ENCODE results near the gene SCN5A. TPM values are rescaled to one million over a fixed set of nuclear protein-coding genes. Genes with fewer than 3 reads are reported as not detected.
A peak's percentile ranks its signal among the peaks of the same experiment; 100 is the strongest.

The SCN5A gene
- total RNA-seq, 1 donor from 2014 or later: 239 TPM

GRCh38 chr3:38626171-38626570, 23.3 kb downstream of the SCN5A start:
- Histone ChIP-seq H3K27me3 (ENCODE audit: low read depth) (no peaks in the 10 kb centered on the region), H3K9me3 (replicated peaks) (no peaks in the 10 kb centered on the region), H3K4me1 (peaks cover 9% of the 10 kb centered on the region), H3K36me3 (peaks cover 45% of the 10 kb centered on the region), H3K4me3 (no peak overlapping the region), H3K27ac (replicated peaks) (no peak overlapping the region)
- intact Hi-C loops (cut with micrococcal nuclease): no loop called here
- TF ChIP-seq, protein P1, sequence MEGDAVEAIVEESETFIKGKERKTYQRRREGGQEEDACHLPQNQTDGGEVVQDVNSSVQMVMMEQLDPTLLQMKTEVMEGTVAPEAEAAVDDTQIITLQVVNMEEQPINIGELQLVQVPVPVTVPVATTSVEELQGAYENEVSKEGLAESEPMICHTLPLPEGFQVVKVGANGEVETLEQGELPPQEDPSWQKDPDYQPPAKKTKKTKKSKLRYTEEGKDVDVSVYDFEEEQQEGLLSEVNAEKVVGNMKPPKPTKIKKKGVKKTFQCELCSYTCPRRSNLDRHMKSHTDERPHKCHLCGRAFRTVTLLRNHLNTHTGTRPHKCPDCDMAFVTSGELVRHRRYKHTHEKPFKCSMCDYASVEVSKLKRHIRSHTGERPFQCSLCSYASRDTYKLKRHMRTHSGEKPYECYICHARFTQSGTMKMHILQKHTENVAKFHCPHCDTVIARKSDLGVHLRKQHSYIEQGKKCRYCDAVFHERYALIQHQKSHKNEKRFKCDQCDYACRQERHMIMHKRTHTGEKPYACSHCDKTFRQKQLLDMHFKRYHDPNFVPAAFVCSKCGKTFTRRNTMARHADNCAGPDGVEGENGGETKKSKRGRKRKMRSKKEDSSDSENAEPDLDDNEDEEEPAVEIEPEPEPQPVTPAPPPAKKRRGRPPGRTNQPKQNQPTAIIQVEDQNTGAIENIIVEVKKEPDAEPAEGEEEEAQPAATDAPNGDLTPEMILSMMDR (IDR thresholded peaks at IDR 0.05; ENCODE audit: borderline replicate concordance): no peak
- DNase-seq: no peak

GRCh38 chr3:38623539-38623938, 25.9 kb downstream of the SCN5A start:
- Histone ChIP-seq H3K27ac (replicated peaks) (no peak overlapping the region), H3K4me1 (peaks cover 10% of the 10 kb centered on the region), H3K4me3 (no peak overlapping the region), H3K36me3 (peaks cover 45% of the 10 kb centered on the region), H3K27me3 (ENCODE audit: low read depth) (no peaks in the 10 kb centered on the region), H3K9me3 (replicated peaks) (no peaks in the 10 kb centered on the region)
- TF ChIP-seq, protein P1 (IDR thresholded peaks at IDR 0.05; ENCODE audit: borderline replicate concordance): no peak
- intact Hi-C loops (cut with micrococcal nuclease): no loop called here
- DNase-seq: no peak

DNA sequence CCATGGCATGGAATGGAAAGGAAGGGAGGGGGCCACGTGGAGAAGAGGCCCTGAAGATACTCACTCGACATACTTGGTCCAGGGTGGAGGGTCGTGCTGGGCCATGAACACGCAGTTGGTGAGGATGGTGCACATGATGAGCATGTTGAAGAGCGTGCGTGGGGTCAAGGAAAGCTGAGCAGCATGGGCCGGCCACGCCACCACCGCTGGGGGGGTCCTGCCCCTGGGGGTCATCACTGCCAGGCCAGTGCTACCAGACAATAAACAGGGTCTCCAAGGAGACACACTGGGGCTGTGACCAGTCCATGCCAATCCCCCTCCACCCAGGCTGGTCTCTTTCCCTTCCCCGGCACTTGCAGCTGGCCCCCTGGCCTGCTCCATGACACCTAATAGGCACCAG, 27.2 kb downstream of the SCN5A start:
- H3K27ac ChIP-seq (replicated peaks): no peak overlapping the region
- TF ChIP-seq, protein P1 (IDR thresholded peaks at IDR 0.05; ENCODE audit: borderline replicate concordance): no peak
- no peak for DNase-seq

GRCh38 chr3:38620236-38620635, 29.3 kb downstream of the SCN5A start:
- DNase-seq: no peak
- Histone ChIP-seq H3K36me3 (peaks cover 20% of the 10 kb centered on the region), H3K9me3 (replicated peaks) (no peaks in the 10 kb centered on the region), H3K4me3 (no peak overlapping the region), H3K27ac (replicated peaks) (no peak overlapping the region), H3K27me3 (ENCODE audit: low read depth) (no peaks in the 10 kb centered on the region), H3K4me1 (peaks cover 40% of the 10 kb centered on the region)
- TF ChIP-seq, protein P1 (IDR thresholded peaks at IDR 0.05; ENCODE audit: borderline replicate concordance): no peak
- intact Hi-C loops (cut with micrococcal nuclease): no loop called here

More for the DNA sequence above, 27.2 kb downstream of the SCN5A start:
- Histone ChIP-seq H3K9me3 (replicated peaks) (no peaks in the 10 kb centered on the region), H3K27me3 (ENCODE audit: low read depth) (no peaks in the 10 kb centered on the region), H3K4me3 (no peak overlapping the region), H3K36me3 (peaks cover 39% of the 10 kb centered on the region), H3K4me1 (peaks cover 22% of the 10 kb centered on the region)
- intact Hi-C loops (cut with micrococcal nuclease): no loop called here

- peak; percentile 42 for DNase-seq
- intact Hi-C loops (cut with micrococcal nuclease): no loop called here
- peaks cover 12% of the 10 kb centered on the region for H3K36me3 ChIP-seq
These were observed 31.1 kb downstream of the SCN5A start for GRCh38 chr3:38618343-38618742.

More at GRCh38 chr3:38618343-38618742, 31.1 kb downstream of the SCN5A start:
- peaks cover 55% of the 10 kb centered on the region for H3K4me1 ChIP-seq
- peak overlapping the region; percentile 92 for H3K27ac ChIP-seq (replicated peaks)
- TF ChIP-seq, protein P1 (IDR thresholded peaks at IDR 0.05; ENCODE audit: borderline replicate concordance): no peak
- H3K27me3 ChIP-seq (ENCODE audit: low read depth): no peaks in the 10 kb centered on the region
- no peak overlapping the region for H3K4me3 ChIP-seq
- no peaks in the 10 kb centered on the region for H3K9me3 ChIP-seq (replicated peaks)

Measured in left ventricle myocardium inferior (tissue), 1 donor.